HL-60 (cell line): Measurements from ENCODE around the gene IPO11.
"Not testable (repeated sequence)": the region's sequence is repeated elsewhere in the genome, so short reads cannot be mapped to it uniquely, and the experiment has no call there.

ENCODE experiments used
- CTCF ChIP-seq: IDR thresholded peaks from one replicate; pipeline ENCODE4 v1.5.1; 2011; ENCODE audit warnings: low read length, control low read depth, inconsistent platforms; ENCODE audit not compliant: insufficient read depth
- POLR2AphosphoS5 ChIP-seq: IDR thresholded peaks from 2 replicates; pipeline ENCODE4 v1.6.1; 2012; ENCODE audit warnings: low read depth
- REST ChIP-seq: IDR thresholded peaks from 2 replicates; pipeline ENCODE4 v1.6.1; 2012; ENCODE audit warnings: low read depth; ENCODE audit not compliant: insufficient replicate concordance

DNA sequence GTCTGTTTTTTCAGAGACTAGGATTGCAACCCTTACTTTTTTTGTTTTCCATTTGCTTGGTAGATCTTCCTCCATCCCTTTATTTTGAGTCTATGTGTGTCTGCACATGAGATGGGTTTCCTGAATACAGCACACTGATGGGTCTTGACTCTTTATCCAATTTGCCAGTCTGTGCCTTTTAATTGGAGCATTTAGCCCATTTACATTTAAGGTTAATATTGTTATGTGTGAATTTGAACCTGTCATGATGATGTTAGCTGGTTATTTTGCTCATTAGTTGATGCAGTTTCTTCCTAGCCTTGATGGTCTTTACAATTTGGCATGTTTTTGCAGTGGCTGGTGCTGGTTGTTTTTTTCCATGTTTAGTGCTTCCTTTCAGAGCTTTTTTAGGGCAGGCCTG, 264.0 kb downstream of the IPO11 start:
- not testable (repeated sequence) for TF ChIP-seq CTCF, POLR2AphosphoS5, REST
